Measurements from ENCODE around the gene KCNA5. TPM values are rescaled to one million over a fixed set of nuclear protein-coding genes. Genes with fewer than 3 reads are reported as not detected.

KCNA5 gene
- total RNA-seq, 2 donors from 2014 or later, result not detected

GRCh38 chr12:5076761-5077160 lies 33.1 kb downstream of the KCNA5 start:
- Mint-ChIP-seq H3K27ac (no peak overlapping the region), H3K4me1 (ENCODE audit: low read depth) (no peaks in the 10 kb centered on the region), H3K27me3 (ENCODE audit: low read depth) (peaks cover 12% of the 10 kb centered on the region), H3K9me3 (no peaks in the 10 kb centered on the region), H3K36me3 (ENCODE audit: insufficient read depth in 2 of 2) (no peaks in the 10 kb centered on the region), H3K4me3 (no peak overlapping the region)
- ATAC-seq (replicated peaks in 1 of 2) (no peak), DNase-seq (no peak)

DNA sequence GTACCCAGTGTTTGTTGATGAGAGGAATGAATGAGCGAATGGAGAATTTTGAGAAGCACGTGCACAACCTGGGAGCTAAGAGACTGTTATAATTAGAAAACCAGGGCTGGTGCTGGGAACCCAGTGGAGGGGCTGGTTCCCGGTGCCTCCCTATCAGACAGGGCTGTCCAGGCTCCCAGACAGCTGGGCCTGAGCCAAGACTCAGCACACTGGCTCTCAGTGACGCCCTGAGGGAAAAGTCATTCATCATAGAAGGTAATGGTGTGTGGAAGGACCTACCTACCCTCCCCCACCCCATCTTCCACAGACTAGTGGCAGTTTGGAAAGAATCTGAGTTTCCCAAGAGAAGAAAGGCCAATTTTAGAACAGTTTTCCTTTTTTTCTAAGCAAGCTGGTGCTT lies 34.7 kb downstream of the KCNA5 start:
- DNase-seq (no peak), ATAC-seq (replicated peaks in 1 of 2) (no peak)
- Mint-ChIP-seq H3K27me3 (ENCODE audit: low read depth) (peaks cover 14% of the 10 kb centered on the region), H3K36me3 (ENCODE audit: insufficient read depth in 2 of 2) (no peaks in the 10 kb centered on the region), H3K4me3 (no peak overlapping the region), H3K4me1 (ENCODE audit: low read depth) (no peaks in the 10 kb centered on the region), H3K27ac (no peak overlapping the region), H3K9me3 (no peaks in the 10 kb centered on the region)

DNA sequence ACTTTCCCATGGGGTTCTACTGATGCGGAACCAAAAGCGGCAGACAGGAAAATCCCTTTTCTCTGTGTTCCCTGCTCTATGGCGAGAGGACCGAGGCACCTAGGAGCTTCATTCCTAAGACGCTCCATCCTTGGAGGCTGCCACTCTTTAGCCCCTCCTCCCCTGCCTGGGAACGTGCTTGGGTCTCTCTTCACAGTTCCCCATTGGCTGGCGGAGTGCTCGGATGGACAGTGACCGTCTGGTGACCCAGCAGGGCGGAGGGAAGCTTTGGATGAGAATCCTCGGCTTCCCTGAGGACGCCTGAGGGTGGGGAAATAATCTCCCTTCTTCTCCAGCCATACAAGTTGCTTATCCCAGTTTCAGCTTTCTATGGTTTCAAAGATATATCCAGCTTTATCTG lies 37.3 kb downstream of the KCNA5 start:
- H3K4me1 Mint-ChIP-seq (ENCODE audit: low read depth), result no peaks in the 10 kb centered on the region
- no peak overlapping the region for H3K4me3 Mint-ChIP-seq
- H3K36me3 Mint-ChIP-seq (ENCODE audit: insufficient read depth in 2 of 2), result no peaks in the 10 kb centered on the region
- peaks cover 27% of the 10 kb centered on the region for H3K27me3 Mint-ChIP-seq (ENCODE audit: low read depth)
- H3K9me3 Mint-ChIP-seq, result no peaks in the 10 kb centered on the region
- ATAC-seq (replicated peaks in 1 of 2), result no peak
- no peak for DNase-seq
- H3K27ac Mint-ChIP-seq, result no peak overlapping the region

DNA sequence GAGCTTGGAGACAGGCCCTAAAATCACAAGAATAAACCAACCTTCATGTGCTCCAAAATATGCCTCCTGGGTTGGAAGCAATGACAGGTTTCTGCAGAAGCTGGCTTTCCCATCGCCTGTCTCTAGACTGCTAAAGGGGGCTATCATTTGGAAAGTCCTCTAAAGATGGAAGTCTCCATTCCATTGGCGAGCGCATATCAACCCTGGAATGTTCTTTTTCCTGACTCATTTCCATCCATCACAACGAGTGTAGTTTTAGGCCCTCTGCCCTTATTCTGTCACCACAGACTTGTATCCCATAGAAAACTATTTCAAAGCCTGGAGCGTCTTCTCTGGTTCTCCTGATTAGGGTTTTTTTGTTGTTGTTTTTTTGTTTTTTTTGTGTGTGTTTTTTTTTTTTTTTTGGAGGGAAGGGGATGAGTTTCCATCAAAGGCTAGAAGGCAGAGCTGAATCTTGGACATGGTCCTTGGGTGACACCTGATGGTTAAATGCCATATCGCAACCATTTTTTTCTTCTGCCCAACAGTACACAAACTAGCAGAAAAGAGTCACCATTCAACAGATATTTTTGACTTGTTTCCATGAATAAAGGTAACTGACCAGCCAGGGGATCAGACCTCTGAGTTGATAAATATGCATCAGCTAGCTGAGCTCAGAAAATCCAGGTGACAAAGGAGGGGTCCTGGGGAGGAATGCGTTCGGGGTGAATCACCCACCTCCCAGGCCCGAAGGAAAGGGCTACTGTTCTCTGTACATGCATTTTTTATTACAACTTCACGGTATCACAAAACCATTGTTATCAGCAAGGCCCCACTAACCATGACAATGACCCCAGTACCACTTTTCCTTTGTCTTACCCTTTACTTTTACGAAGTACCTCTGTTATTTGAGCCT lies 40.5 kb downstream of the KCNA5 start:
- H3K36me3 Mint-ChIP-seq (ENCODE audit: insufficient read depth in 2 of 2), result no peaks in the 10 kb centered on the region
- peak overlapping the region; percentile 40 for H3K27ac Mint-ChIP-seq
- ATAC-seq (replicated peaks in 1 of 2) (no peak), DNase-seq (peak; percentile 3 to 36)
- H3K9me3 Mint-ChIP-seq, result no peaks in the 10 kb centered on the region
- H3K4me3 Mint-ChIP-seq, result no peak overlapping the region
- no peaks in the 10 kb centered on the region for H3K4me1 Mint-ChIP-seq (ENCODE audit: low read depth)
- peaks cover 27% of the 10 kb centered on the region for H3K27me3 Mint-ChIP-seq (ENCODE audit: low read depth)

- Mint-ChIP-seq H3K4me1 (ENCODE audit: low read depth) (no peaks in the 10 kb centered on the region), H3K27me3 (ENCODE audit: low read depth) (peaks cover 24% of the 10 kb centered on the region), H3K4me3 (no peak overlapping the region), H3K9me3 (no peaks in the 10 kb centered on the region), H3K36me3 (ENCODE audit: insufficient read depth in 2 of 2) (no peaks in the 10 kb centered on the region), H3K27ac (no peak overlapping the region)
- no peak for DNase-seq
- ATAC-seq (replicated peaks in 1 of 2), result no peak
These were observed 42.2 kb downstream of the KCNA5 start for GRCh38 chr12:5085896-5086295.

GRCh38 chr12:5087831-5088554 lies 44.3 kb downstream of the KCNA5 start:
- Mint-ChIP-seq H3K4me1 (ENCODE audit: low read depth) (no peaks in the 10 kb centered on the region), H3K36me3 (ENCODE audit: insufficient read depth in 2 of 2) (no peaks in the 10 kb centered on the region), H3K9me3 (no peaks in the 10 kb centered on the region), H3K27ac (no peak overlapping the region), H3K4me3 (no peak overlapping the region), H3K27me3 (ENCODE audit: low read depth) (peaks cover 29% of the 10 kb centered on the region)
- no peak for DNase-seq
- no peak for ATAC-seq (replicated peaks in 1 of 2)

- Mint-ChIP-seq H3K4me1 (ENCODE audit: low read depth) (no peaks in the 10 kb centered on the region), H3K27me3 (ENCODE audit: low read depth) (peaks cover 30% of the 10 kb centered on the region), H3K36me3 (ENCODE audit: insufficient read depth in 2 of 2) (no peaks in the 10 kb centered on the region), H3K4me3 (no peak overlapping the region), H3K27ac (no peak overlapping the region), H3K9me3 (no peaks in the 10 kb centered on the region)
- ATAC-seq (replicated peaks in 1 of 2) (no peak), DNase-seq (no peak)
These were observed 45.0 kb downstream of the KCNA5 start for GRCh38 chr12:5088586-5089264.

DNA sequence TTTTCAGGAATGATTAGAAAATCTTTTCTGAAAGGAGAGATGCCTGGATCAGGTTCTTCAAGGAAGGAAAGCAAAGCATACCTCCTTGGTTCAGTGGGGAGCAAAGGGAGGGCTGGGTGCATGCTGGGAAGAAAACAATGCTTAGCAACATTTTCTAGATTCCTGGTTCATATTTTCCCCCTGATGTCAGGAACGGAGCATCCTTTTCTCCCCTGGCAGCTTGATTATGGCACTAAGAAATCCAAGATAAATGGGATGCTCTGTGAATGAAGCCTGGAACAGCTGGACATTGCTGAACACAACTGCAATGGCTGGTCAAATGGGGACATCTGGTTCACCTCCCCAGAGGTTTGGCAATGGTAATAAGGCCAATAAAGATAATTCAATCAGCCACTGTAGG lies 50.9 kb downstream of the KCNA5 start:
- DNase-seq (no peak), ATAC-seq (replicated peaks in 1 of 2) (no peak)
- no peaks in the 10 kb centered on the region for H3K9me3 Mint-ChIP-seq
- H3K4me3 Mint-ChIP-seq, result no peak overlapping the region
- no peaks in the 10 kb centered on the region for H3K4me1 Mint-ChIP-seq (ENCODE audit: low read depth)
- H3K27ac Mint-ChIP-seq, result no peak overlapping the region
- peaks cover 22% of the 10 kb centered on the region for H3K27me3 Mint-ChIP-seq (ENCODE audit: low read depth)
- no peaks in the 10 kb centered on the region for H3K36me3 Mint-ChIP-seq (ENCODE audit: insufficient read depth in 2 of 2)

DNA sequence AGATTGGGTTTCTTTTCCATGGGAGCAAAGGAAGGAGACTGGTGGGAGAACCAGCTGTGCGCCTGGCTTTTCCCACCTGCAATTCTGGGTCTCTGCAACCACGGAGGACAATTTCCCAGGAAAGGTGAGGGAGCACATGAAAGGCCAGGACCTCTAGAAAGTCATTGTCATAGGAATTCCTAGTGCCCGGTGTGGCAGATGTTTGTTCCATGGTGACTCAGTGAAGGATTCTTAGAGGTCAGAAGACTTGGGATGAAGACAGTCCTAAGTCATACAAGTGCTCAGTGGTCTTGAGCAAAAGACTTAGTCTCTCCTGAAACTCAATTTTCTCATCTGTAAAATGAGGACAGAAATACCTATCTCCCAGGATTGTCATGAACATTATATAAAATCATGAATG lies 51.3 kb downstream of the KCNA5 start:
- no peak overlapping the region for H3K4me3 Mint-ChIP-seq
- peaks cover 22% of the 10 kb centered on the region for H3K27me3 Mint-ChIP-seq (ENCODE audit: low read depth)
- H3K9me3 Mint-ChIP-seq, result no peaks in the 10 kb centered on the region
- no peak for ATAC-seq (replicated peaks in 1 of 2)
- DNase-seq, result no peak
- peak overlapping the region; percentile 15 for H3K27ac Mint-ChIP-seq
- no peaks in the 10 kb centered on the region for H3K36me3 Mint-ChIP-seq (ENCODE audit: insufficient read depth in 2 of 2)
- H3K4me1 Mint-ChIP-seq (ENCODE audit: low read depth), result no peaks in the 10 kb centered on the region

Other genes with a start within 250 kb of the KCNA5 start
- under 1 TPM; 0.05 to 0.07 TPM for gene KCNA1, start 134.0 kb upstream of the KCNA5 start, total RNA-seq